Lower lobe of right lung (tissue), 2 donors: ENCODE data around the gene RB1. TPM values are rescaled to one million over a fixed set of nuclear protein-coding genes. Genes with fewer than 3 reads are reported as not detected.

ENCODE experiments used
- ATAC-seq, 2 donors: fragments of 200-7000 bp; cut with Tn5 transposase; one replicate each; pipeline ENCODE4 v1.9.1; 2020 to 2022; ENCODE audit warnings: mild to moderate bottlenecking in 2 of 2, moderate library complexity in 2 of 2
- DNase-seq: peaks from one replicate; pipeline ENCODE4 v3.0.0-alpha.2; 2020
- H3K27ac ChIP-seq: fragments of 200-600 bp; one replicate; pipeline ENCODE4 v1.8.0; 2022
- H3K27me3 ChIP-seq: fragments of 200-600 bp; one replicate; pipeline ENCODE4 v1.8.0; 2022; ENCODE audit warnings: low read depth
- H3K36me3 ChIP-seq: fragments of 200-600 bp; one replicate; pipeline ENCODE4 v1.8.0; 2022; ENCODE audit warnings: mild to moderate bottlenecking
- H3K4me1 ChIP-seq: fragments of 200-600 bp; one replicate; pipeline ENCODE4 v1.8.0; 2022
- H3K4me3 ChIP-seq: fragments of 200-600 bp; one replicate; pipeline ENCODE4 v1.8.0; 2022; ENCODE audit warnings: mild to moderate bottlenecking
- H3K9me3 ChIP-seq: fragments of 200-600 bp; one replicate; pipeline ENCODE4 v1.8.0; 2022
- CTCF ChIP-seq: fragments of 200-600 bp; IDR thresholded peaks from one replicate; pipeline ENCODE4 v1.8.0; 2022; ENCODE audit warnings: antibody characterized with exemption, mild to moderate bottlenecking
- intact Hi-C: fragments of 100-400 bp; cut with DNase I; formaldehyde crosslinking; loops from one replicate; pipeline ENCODE4 v1.11.0; 2022
- total RNA-seq: library from RNA; stranded (reverse); fragmentation: NEBNext Ultra II Directional; extraction: Animal tissue kit (Norgen Biotek cat#: 25700); gene quantifications from one replicate; pipeline ENCODE4 v1.2.1, GENCODE V29; 2021
- donor health status: DM: no; HTN: yes; CAD: no; lungs with severe emphysema.

RB1 gene
- total RNA-seq, 1 donor from 2014 or later: 38.1 TPM

- intact Hi-C loops: no loop called here
- H3K27ac ChIP-seq: peak overlapping the region; percentile 14
- ATAC-seq: peak; percentile 51 to 56
- no peaks in the 10 kb centered on the region for H3K36me3 ChIP-seq
- TF ChIP-seq CTCF: no peak
- no peaks in the 10 kb centered on the region for H3K9me3 ChIP-seq
- H3K4me3 ChIP-seq: no peak overlapping the region
- H3K4me1 ChIP-seq: peaks cover 19% of the 10 kb centered on the region
- no peak for DNase-seq
- H3K27me3 ChIP-seq: no peaks in the 10 kb centered on the region
Observed at GRCh38 chr13:48437371-48437770, 133.8 kb downstream of the RB1 start.

- no peak overlapping the region for H3K27ac ChIP-seq
- no peaks in the 10 kb centered on the region for H3K9me3 ChIP-seq
- no peaks in the 10 kb centered on the region for H3K27me3 ChIP-seq
- DNase-seq (no peak), ATAC-seq (no peak)
- H3K4me3 ChIP-seq: no peak overlapping the region
- intact Hi-C loops: no loop called here
- TF ChIP-seq CTCF: no peak
- peaks cover 7% of the 10 kb centered on the region for H3K4me1 ChIP-seq
- no peaks in the 10 kb centered on the region for H3K36me3 ChIP-seq
Observed at GRCh38 chr13:48443442-48444208, 140.1 kb downstream of the RB1 start.

GRCh38 chr13:48446464-48446863 is 142.9 kb downstream of the RB1 start:
- H3K36me3 ChIP-seq: no peaks in the 10 kb centered on the region
- intact Hi-C loops: no loop called here
- H3K4me3 ChIP-seq: no peak overlapping the region
- H3K9me3 ChIP-seq: peaks cover 12% of the 10 kb centered on the region
- DNase-seq (no peak), ATAC-seq (peak in 1 of 2 donors; percentile 14)
- H3K27ac ChIP-seq: no peak overlapping the region
- peaks cover 15% of the 10 kb centered on the region for H3K4me1 ChIP-seq
- no peak for TF ChIP-seq CTCF
- no peaks in the 10 kb centered on the region for H3K27me3 ChIP-seq

DNA sequence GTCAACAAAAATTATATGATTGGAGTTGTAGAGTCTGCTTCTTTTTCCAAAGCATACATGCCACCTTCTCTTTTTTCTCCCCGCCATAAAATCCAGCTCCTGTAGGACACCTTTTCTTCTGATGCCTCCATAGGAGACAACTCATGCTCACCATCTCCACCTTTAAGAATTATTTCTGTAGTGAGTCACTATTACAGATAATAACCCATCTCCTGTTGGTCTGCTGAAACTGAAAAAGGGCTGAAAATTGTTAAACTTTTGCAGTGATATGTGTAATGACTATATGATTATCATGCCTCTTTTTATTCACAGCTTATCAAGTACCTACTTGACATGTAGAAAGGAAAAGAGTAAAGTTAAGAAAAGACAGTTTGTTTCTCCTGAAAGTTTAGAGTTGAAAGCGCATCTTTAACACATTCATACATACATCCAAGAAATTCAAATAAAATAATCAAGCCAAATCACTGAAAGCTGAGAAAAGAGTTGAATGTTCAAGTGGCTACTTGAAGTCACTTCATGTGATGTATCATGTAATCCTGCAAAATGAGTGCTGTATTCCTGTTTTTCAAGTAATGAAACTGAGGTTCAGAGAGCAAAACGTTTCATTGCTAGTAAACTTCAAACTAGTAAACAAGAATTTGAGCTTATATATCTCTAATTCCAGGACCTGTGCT is 144.9 kb downstream of the RB1 start:
- peaks cover 14% of the 10 kb centered on the region for H3K9me3 ChIP-seq
- TF ChIP-seq CTCF: no peak
- peaks cover 15% of the 10 kb centered on the region for H3K4me1 ChIP-seq
- no peaks in the 10 kb centered on the region for H3K27me3 ChIP-seq
- DNase-seq (no peak), ATAC-seq (peak in 1 of 2 donors; percentile 35)
- intact Hi-C loops: no loop called here
- peaks cover 7% of the 10 kb centered on the region for H3K36me3 ChIP-seq
- peak overlapping the region; percentile 24 for H3K4me3 ChIP-seq
- H3K27ac ChIP-seq: peak overlapping the region; percentile 42

- Histone ChIP-seq H3K36me3 (peaks cover 13% of the 10 kb centered on the region), H3K4me3 (peak overlapping the region; percentile 24), H3K27ac (peak overlapping the region; percentile 42), H3K4me1 (peaks cover 15% of the 10 kb centered on the region), H3K27me3 (no peaks in the 10 kb centered on the region), H3K9me3 (peaks cover 14% of the 10 kb centered on the region)
- intact Hi-C loops: no loop called here
- no peak for TF ChIP-seq CTCF
- DNase-seq (no peak), ATAC-seq (peak in 1 of 2 donors; percentile 50)
Observed at GRCh38 chr13:48448959-48449614, 145.5 kb downstream of the RB1 start.
